ENCODE measurements around the gene SCPEP1. TPM values are rescaled to one million over a fixed set of nuclear protein-coding genes. Genes with fewer than 3 reads are reported as not detected.

Gene SCPEP1
- total and polyA plus RNA-seq, 10 of the 15 experiments (the other 5 are each of a cell fraction or from before 2014, with no cell fraction given), result 31.2 to 80.2 (median 40.7) TPM

- Histone ChIP-seq H2AFZ (ENCODE audit: control insufficient read depth, low read depth, low read length) (no peak overlapping the region), H3K4me2 (ENCODE audit: control insufficient read depth, insufficient read depth) (no peak overlapping the region), H3K4me1 (ENCODE audit: control insufficient read depth, insufficient read depth, low read length) (peaks cover 3% of the 10 kb centered on the region; the same call in 1 of the 2 replicates), H3K4me3 (no peak overlapping the region), H3K36me3 (ENCODE audit: control insufficient read depth in 2 of 2, insufficient read depth in 2 of 2, low read length in 1 of 2) (peaks cover 2 to 30% of the 10 kb centered on the region in 2 experiments; a peak in 3 of 4 replicates), H3K9ac (ENCODE audit: control insufficient read depth, insufficient read depth, low read length) (no peak overlapping the region), H3K27ac (ENCODE audit: control insufficient read depth, insufficient read depth) (no peak overlapping the region), H4K20me1 (ENCODE audit: control insufficient read depth, insufficient read depth) (no peaks in the 10 kb centered on the region), H3K9me3 (replicated peaks; ENCODE audit: control insufficient read depth, insufficient read depth, low read length) (no peaks in the 10 kb centered on the region), H3K79me2 (ENCODE audit: control insufficient read depth, insufficient read depth, low read length) (no peaks in the 10 kb centered on the region), H3K27me3 (replicated peaks in 1 of 2; ENCODE audit: control insufficient read depth in 2 of 2, insufficient read depth in 2 of 2, low read length in 1 of 2) (no peaks in the 10 kb centered on the region)
- CTCF ChIA-PET, result interaction anchor here (1.0 to 1.2 kb wide), 2 partner anchors 12 to 15 kb away, joined by 4 read pairs; no protein-coding TSS in a partner anchor
- ATAC-seq (no peak), DNase-seq (ENCODE audit: low read depth, low spot score) (no peak), FAIRE-seq (no peak)
- intact Hi-C loops (cut with micrococcal nuclease; ENCODE audit: unreplicated experiment), result no loop called here
- SMC1A ChIA-PET (ENCODE audit: uncharacterized antibody, unreplicated experiment), result interaction anchor here (1.1 to 1.8 kb wide), 6 partner anchors 11 to 84 kb away, joined by 3 to 6 read pairs (median 4); partner anchors contain the start of gene SCPEP1
- POLR2A ChIA-PET, result interaction anchor here (0.9 to 3.5 kb wide), 2 partner anchors 17 to 85 kb away, joined by 3 to 9 read pairs; partner anchors contain the start of gene SCPEP1
- TF ChIP-seq PRDM15 (CRISPR knock-in tag; IDR thresholded peaks at IDR 0.05), result no peak
- no peak for TF ChIP-seq TAF1 (IDR thresholded peaks at IDR 0.05; ENCODE audit: borderline replicate concordance, low read depth, low read length)
- no peak for TF ChIP-seq MYB (IDR thresholded peaks at IDR 0.05; ENCODE audit: borderline replicate concordance, low read depth, low read length)
- no peak for TF ChIP-seq POU2F2 (IDR thresholded peaks at IDR 0.05; ENCODE audit: borderline replicate concordance, low read depth, low read length)
- no peak for TF ChIP-seq MYC (IDR thresholded peaks at IDR 0.05; ENCODE audit: insufficient read depth, insufficient read length, insufficient replicate concordance, low read length, severe bottlenecking)
- TF ChIP-seq EGR1 (IDR thresholded peaks at IDR 0.05; ENCODE audit: borderline replicate concordance in 1 of 2, low read depth in 2 of 2, low read length in 2 of 2), result no peak
- TF ChIP-seq, protein P1, sequence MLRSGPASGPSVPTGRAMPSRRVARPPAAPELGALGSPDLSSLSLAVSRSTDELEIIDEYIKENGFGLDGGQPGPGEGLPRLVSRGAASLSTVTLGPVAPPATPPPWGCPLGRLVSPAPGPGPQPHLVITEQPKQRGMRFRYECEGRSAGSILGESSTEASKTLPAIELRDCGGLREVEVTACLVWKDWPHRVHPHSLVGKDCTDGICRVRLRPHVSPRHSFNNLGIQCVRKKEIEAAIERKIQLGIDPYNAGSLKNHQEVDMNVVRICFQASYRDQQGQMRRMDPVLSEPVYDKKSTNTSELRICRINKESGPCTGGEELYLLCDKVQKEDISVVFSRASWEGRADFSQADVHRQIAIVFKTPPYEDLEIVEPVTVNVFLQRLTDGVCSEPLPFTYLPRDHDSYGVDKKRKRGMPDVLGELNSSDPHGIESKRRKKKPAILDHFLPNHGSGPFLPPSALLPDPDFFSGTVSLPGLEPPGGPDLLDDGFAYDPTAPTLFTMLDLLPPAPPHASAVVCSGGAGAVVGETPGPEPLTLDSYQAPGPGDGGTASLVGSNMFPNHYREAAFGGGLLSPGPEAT (IDR thresholded peaks at IDR 0.05; ENCODE audit: low read depth), result no peak
- no peak for TF ChIP-seq IRF4 (IDR thresholded peaks at IDR 0.05; ENCODE audit: low read depth, low read length)
- TF ChIP-seq ZNF622 (IDR thresholded peaks at IDR 0.05), result no peak
- 100% methylated on average over 1 of the region's 1 CpG for WGBS (ENCODE audit: insufficient coverage, insufficient replicate concordance, low lambda C conversion rate, missing lambda C conversion rate)
- BruUV-seq (replicated peaks), result no TSS peak
- RAD21 ChIA-PET (ENCODE audit: unreplicated experiment), result interaction anchor here (0.8 kb wide), 1 partner anchor 17 kb away, joined by 3 read pairs; no protein-coding TSS in a partner anchor
- in situ Hi-C loops (cut with MboI), result no loop called here
Observed at GRCh38 chr17:56995766-56996165, 17.8 kb downstream of the SCPEP1 start.
